C4-2B (cell line): ENCODE data around the gene ZCRB1.

ENCODE experiments used
- H3K27ac ChIP-seq: fragments of 450-650 bp; 2 replicates; pipeline ENCODE4 v1.5.1; 2017
- ZFX ChIP-seq: fragments of 450-650 bp; IDR thresholded peaks from 2 replicates; pipeline ENCODE4 v1.6.1; 2017
- TF ChIP-seq, protein P1 (sequence below): fragments of 450-650 bp; conservative IDR thresholded peaks from 2 replicates; pipeline ENCODE4 v1.5.1; 2017; ENCODE audit warnings: mild to moderate bottlenecking

The ZCRB1 gene

DNA sequence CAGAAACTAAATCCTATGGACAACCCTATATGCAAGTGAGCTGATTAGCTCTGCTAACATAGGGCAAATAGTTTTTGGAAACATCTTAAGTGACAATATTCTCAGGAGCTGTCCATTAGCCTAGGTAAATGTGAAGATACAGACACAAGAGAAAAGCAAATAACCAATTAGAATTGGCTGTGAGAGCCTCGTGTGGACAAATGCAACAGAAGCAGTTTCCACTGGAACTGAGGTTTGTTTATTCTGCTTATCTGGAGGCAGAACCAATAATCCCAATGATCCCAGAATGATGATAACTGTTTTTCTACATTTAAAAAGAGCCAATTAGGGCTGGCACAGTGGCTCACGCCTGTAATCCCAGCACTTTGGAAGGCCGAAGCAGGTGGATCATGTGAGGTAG lies 44.6 kb downstream of the ZCRB1 start:
- no peak overlapping the region for H3K27ac ChIP-seq
- TF ChIP-seq, protein P1, sequence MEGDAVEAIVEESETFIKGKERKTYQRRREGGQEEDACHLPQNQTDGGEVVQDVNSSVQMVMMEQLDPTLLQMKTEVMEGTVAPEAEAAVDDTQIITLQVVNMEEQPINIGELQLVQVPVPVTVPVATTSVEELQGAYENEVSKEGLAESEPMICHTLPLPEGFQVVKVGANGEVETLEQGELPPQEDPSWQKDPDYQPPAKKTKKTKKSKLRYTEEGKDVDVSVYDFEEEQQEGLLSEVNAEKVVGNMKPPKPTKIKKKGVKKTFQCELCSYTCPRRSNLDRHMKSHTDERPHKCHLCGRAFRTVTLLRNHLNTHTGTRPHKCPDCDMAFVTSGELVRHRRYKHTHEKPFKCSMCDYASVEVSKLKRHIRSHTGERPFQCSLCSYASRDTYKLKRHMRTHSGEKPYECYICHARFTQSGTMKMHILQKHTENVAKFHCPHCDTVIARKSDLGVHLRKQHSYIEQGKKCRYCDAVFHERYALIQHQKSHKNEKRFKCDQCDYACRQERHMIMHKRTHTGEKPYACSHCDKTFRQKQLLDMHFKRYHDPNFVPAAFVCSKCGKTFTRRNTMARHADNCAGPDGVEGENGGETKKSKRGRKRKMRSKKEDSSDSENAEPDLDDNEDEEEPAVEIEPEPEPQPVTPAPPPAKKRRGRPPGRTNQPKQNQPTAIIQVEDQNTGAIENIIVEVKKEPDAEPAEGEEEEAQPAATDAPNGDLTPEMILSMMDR, result no peak
- no peak for TF ChIP-seq ZFX

DNA sequence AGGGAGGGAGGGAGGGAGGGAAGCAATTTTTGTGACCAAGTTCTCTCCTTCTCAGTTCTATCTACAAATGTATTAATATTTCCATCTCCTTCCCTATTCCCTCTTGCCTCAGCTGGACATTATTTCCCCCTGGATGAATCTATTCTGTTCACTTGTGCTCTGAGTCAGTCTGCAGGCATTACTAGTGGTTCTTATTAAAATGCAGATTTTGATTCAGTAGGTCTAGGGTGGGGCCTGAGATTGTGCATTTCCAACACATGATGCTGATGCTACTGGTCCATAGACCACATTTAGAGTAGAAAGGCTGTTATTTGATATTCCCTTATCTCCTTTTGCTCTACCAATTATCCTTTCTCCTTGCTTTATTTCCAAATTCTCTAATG lies 47.8 kb downstream of the ZCRB1 start:
- no peak overlapping the region for H3K27ac ChIP-seq
- TF ChIP-seq, protein P1, result no peak
- no peak for TF ChIP-seq ZFX

DNA sequence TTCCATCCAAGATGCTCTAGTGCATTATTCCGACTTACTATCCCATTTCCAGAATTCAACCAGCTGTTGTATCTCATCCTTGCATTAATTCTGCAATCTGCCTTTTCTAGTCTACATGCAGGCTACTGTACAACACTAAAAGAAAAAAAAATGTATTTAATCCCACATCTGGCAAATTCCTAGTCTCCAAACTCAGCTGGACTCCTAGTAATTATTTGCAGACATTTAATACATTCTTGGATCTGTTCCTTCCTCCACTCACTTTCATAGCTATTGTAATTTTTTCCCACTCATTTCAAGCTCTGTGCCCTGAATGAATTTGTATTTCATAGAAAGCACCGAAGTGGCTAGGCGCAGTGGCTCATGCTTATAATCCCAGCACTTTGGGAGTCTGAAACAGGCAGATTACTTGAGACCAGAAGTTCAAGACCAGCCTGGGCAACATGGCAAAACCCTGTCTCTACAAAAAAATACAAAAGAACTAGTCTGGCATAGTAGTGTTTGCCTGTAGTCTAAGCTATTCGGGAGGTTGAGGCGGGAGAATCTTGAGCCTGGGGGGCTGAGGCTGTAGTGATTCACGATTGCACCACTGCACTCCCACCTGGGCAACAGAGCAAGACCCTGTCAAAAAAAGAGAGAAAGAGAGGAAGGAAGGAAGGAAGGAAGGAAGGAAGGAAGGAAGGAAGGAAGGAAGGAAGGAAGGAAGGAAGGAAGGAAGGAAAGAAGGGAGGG lies 48.3 kb downstream of the ZCRB1 start:
- H3K27ac ChIP-seq, result no peak overlapping the region
- TF ChIP-seq ZFX, result no peak
- TF ChIP-seq, protein P1, result no peak

DNA sequence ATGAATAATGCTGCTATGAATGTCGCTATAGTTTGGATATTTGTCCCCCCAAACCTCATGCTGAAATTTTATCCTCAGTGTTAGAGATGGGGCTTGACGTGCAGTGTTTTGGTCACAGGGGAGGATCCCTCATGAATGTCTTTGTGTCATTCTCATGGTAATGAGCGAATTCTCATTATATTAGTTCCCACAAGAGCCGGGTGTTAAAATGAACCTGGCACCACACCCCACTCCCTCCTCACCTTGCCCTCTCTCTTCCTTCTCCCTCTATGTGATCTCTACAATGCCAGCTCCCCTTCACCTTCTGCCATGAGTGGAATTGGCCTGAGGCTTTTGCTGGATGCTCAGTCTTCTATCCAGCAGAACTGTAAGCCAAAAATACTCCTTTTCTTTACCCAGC lies 50.4 kb downstream of the ZCRB1 start:
- TF ChIP-seq, protein P1, result no peak
- no peak for TF ChIP-seq ZFX
- no peak overlapping the region for H3K27ac ChIP-seq

DNA sequence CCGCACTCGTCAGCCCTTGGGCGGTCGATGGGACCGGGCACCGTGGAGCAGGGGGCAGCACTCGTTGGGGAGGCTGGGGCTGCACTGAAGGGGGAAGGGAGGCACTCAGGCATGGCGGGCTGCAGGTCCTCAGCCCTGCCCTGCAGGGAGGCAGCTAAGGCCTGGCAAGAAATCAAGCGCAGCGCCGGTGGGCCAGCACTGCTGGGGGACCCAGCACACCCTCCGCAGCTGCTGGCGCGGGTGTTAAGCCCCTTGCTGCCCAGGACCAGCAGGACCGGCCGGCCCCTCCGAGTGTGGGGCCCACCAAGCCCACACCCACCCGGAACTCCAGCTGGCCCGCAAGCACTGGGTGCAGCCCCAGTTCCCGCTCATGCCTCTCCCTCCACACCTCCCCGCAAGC lies 52.2 kb downstream of the ZCRB1 start:
- TF ChIP-seq, protein P1, result no peak
- no peak for TF ChIP-seq ZFX
- H3K27ac ChIP-seq, result no peak overlapping the region

DNA sequence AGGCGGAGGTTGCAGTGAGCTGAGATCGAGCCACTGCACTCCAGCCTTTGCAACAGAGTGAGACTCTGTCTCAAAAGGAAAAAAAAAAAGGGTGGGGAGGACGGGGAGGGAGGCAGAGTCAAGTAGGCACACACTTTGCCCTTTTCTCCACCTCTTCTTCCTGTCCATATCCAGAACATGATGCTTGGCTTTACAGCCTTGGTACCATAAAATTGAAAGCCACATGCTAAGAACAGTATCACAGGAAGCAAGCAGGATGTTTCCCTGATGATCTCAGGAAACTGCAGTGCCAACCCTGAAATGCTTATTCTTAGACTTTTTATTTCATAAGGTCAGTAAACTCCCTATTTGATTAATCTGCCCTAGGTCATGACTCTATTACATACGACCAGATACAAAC lies 55.3 kb downstream of the ZCRB1 start:
- TF ChIP-seq, protein P1, result no peak
- no peak for TF ChIP-seq ZFX
- no peak overlapping the region for H3K27ac ChIP-seq

DNA sequence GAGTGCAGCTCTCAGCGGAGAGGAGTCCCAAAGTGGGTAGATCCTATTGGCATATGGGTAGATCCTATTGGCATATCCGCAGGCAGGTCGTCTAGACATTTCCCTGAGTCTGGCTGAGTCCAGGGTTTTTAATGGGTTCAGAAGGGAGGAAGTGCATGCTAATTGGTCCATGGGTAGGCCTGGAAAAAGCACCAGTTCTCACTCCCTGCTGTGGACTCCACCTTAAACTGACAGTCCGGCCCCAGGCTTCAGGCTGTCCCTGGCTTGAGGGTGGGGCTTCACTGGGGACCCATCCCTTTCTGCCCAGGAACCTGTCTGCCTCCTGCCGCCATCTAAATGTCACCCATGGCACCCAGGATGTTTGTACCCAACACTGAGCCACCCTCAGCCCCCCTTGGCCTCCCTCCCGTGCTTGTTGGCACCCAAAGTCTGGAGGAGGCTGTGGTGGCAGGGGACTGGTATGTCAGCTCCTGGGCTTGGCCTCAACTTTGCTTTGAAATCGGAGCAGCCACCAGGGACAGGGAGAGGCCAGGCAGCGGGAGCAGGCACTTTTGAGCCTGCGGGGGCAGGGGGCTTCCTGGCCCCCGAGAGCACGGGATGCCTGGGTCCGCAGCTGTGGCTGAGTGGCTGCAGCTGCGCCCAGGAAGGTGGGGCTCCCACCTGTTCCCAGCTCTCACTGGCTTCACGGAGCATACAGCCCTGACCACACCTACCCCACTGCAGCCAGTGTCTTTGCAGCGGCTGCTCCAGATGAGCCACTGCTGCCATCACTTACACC lies 58.3 kb downstream of the ZCRB1 start:
- no peak overlapping the region for H3K27ac ChIP-seq
- TF ChIP-seq, protein P1, result no peak
- TF ChIP-seq ZFX, result no peak
